ENCODE data around the gene TPI1.

The TPI1 gene

GRCh38 chr12:6834254-6834653, 33.1 kb upstream of the TPI1 start:
- no peaks in the 10 kb centered on the region; the same call in 1 of the 2 replicates for H3K27me3 ChIP-seq (ENCODE audit: insufficient read depth, low read length)
- no peak overlapping the region for H2AFZ ChIP-seq (ENCODE audit: low read length)
- H4K20me1 ChIP-seq (ENCODE audit: insufficient read depth, low read length) = no peaks in the 10 kb centered on the region
- H3K9ac ChIP-seq (ENCODE audit: low read length) = no peak overlapping the region
- no peaks in the 10 kb centered on the region for H3F3A ChIP-seq (ENCODE audit: insufficient read depth, low read length)
- H3K9me2 ChIP-seq (ENCODE audit: low read depth, low read length) = no peaks in the 10 kb centered on the region
- H3K9me3 ChIP-seq (ENCODE audit: low read length) = no peaks in the 10 kb centered on the region
- H3K4me2 ChIP-seq (ENCODE audit: low read length) = no peak overlapping the region
- H3K4me3 ChIP-seq (ENCODE audit: low read depth, low read length, poor library complexity, severe bottlenecking) = no peak overlapping the region
- no peaks in the 10 kb centered on the region for H3K36me3 ChIP-seq (ENCODE audit: insufficient read depth, low read length)
- TF ChIP-seq, protein P1, sequence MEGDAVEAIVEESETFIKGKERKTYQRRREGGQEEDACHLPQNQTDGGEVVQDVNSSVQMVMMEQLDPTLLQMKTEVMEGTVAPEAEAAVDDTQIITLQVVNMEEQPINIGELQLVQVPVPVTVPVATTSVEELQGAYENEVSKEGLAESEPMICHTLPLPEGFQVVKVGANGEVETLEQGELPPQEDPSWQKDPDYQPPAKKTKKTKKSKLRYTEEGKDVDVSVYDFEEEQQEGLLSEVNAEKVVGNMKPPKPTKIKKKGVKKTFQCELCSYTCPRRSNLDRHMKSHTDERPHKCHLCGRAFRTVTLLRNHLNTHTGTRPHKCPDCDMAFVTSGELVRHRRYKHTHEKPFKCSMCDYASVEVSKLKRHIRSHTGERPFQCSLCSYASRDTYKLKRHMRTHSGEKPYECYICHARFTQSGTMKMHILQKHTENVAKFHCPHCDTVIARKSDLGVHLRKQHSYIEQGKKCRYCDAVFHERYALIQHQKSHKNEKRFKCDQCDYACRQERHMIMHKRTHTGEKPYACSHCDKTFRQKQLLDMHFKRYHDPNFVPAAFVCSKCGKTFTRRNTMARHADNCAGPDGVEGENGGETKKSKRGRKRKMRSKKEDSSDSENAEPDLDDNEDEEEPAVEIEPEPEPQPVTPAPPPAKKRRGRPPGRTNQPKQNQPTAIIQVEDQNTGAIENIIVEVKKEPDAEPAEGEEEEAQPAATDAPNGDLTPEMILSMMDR (IDR thresholded peaks at IDR 0.05; ENCODE audit: low read length) = no peak
- no peak for TF ChIP-seq EZH2 (IDR thresholded peaks at IDR 0.05; ENCODE audit: borderline replicate concordance, low read length)
- no peaks in the 10 kb centered on the region for H3K79me2 ChIP-seq (ENCODE audit: insufficient read depth, low read length)
- H3K4me1 ChIP-seq (ENCODE audit: insufficient read depth, low read length, severe bottlenecking) = peaks cover 6% of the 10 kb centered on the region
- H3K27ac ChIP-seq (ENCODE audit: low read depth, low read length, poor library complexity, severe bottlenecking) = no peak overlapping the region

GRCh38 chr12:6834873-6835272, 32.5 kb upstream of the TPI1 start:
- H3K4me3 ChIP-seq (ENCODE audit: low read depth, low read length, poor library complexity, severe bottlenecking) = no peak overlapping the region
- no peaks in the 10 kb centered on the region for H3K9me3 ChIP-seq (ENCODE audit: low read length)
- H3K79me2 ChIP-seq (ENCODE audit: insufficient read depth, low read length) = no peaks in the 10 kb centered on the region
- H3K9ac ChIP-seq (ENCODE audit: low read length) = no peak overlapping the region
- no peaks in the 10 kb centered on the region; the same call in 1 of the 2 replicates for H3K27me3 ChIP-seq (ENCODE audit: insufficient read depth, low read length)
- H3K4me2 ChIP-seq (ENCODE audit: low read length) = no peak overlapping the region
- no peaks in the 10 kb centered on the region for H4K20me1 ChIP-seq (ENCODE audit: insufficient read depth, low read length)
- H3K27ac ChIP-seq (ENCODE audit: low read depth, low read length, poor library complexity, severe bottlenecking) = no peak overlapping the region
- TF ChIP-seq EZH2 (IDR thresholded peaks at IDR 0.05; ENCODE audit: borderline replicate concordance, low read length) = no peak
- TF ChIP-seq, protein P1 (IDR thresholded peaks at IDR 0.05; ENCODE audit: low read length) = no peak
- no peak overlapping the region for H2AFZ ChIP-seq (ENCODE audit: low read length)
- peaks cover 12% of the 10 kb centered on the region for H3K4me1 ChIP-seq (ENCODE audit: insufficient read depth, low read length, severe bottlenecking)
- no peaks in the 10 kb centered on the region for H3F3A ChIP-seq (ENCODE audit: insufficient read depth, low read length)
- H3K36me3 ChIP-seq (ENCODE audit: insufficient read depth, low read length) = no peaks in the 10 kb centered on the region
- H3K9me2 ChIP-seq (ENCODE audit: low read depth, low read length) = no peaks in the 10 kb centered on the region

- no peak for TF ChIP-seq EZH2 (IDR thresholded peaks at IDR 0.05; ENCODE audit: borderline replicate concordance, low read length)
- TF ChIP-seq, protein P1 (IDR thresholded peaks at IDR 0.05; ENCODE audit: low read length) = no peak
- Histone ChIP-seq H3K4me3 (ENCODE audit: low read depth, low read length, poor library complexity, severe bottlenecking) (no peak overlapping the region), H3K79me2 (ENCODE audit: insufficient read depth, low read length) (no peaks in the 10 kb centered on the region), H4K20me1 (ENCODE audit: insufficient read depth, low read length) (no peaks in the 10 kb centered on the region), H3K4me2 (ENCODE audit: low read length) (no peak overlapping the region), H3K9ac (ENCODE audit: low read length) (no peak overlapping the region), H3K9me2 (ENCODE audit: low read depth, low read length) (no peaks in the 10 kb centered on the region), H3K27me3 (ENCODE audit: insufficient read depth, low read length) (no peaks in the 10 kb centered on the region; the same call in 1 of the 2 replicates), H3F3A (ENCODE audit: insufficient read depth, low read length) (no peaks in the 10 kb centered on the region), H3K27ac (ENCODE audit: low read depth, low read length, poor library complexity, severe bottlenecking) (no peak overlapping the region), H2AFZ (ENCODE audit: low read length) (no peak overlapping the region), H3K36me3 (ENCODE audit: insufficient read depth, low read length) (no peaks in the 10 kb centered on the region), H3K4me1 (ENCODE audit: insufficient read depth, low read length, severe bottlenecking) (peaks cover 27% of the 10 kb centered on the region), H3K9me3 (ENCODE audit: low read length) (no peaks in the 10 kb centered on the region)
Observed at GRCh38 chr12:6836851-6837250, 30.5 kb upstream of the TPI1 start.

Data from OCI-LY1 (cell line).